ENCODE data around the gene GRM4.

- no peak for TF ChIP-seq CTCF (IDR thresholded peaks at IDR 0.05)
- TF ChIP-seq POLR2A (IDR thresholded peaks at IDR 0.05), result no peak
Measured at GRCh38 chr6:34082864-34083626, 62.8 kb downstream of the GRM4 start.
